Left ventricle myocardium superior (tissue), 1 donor: ENCODE measurements around the gene COG7. TPM values are rescaled to one million over a fixed set of nuclear protein-coding genes. Genes with fewer than 3 reads are reported as not detected.
"Not testable (repeated sequence)": the region's sequence is repeated elsewhere in the genome, so short reads cannot be mapped to it uniquely, and the experiment has no call there.

ENCODE experiments used
- ATAC-seq: fragments of 200-7000 bp; cut with Tn5 transposase; one replicate; pipeline ENCODE4 v1.9.1; 2020; ENCODE audit warnings: mild to moderate bottlenecking, moderate library complexity
- DNase-seq: peaks from one replicate; pipeline ENCODE4 v3.0.0-alpha.2; 2020
- intact Hi-C: fragments of 100-400 bp; cut with micrococcal nuclease; formaldehyde crosslinking; loops from one replicate; pipeline ENCODE4 v1.11.0; 2022
- total RNA-seq: library from RNA; stranded (reverse); fragmentation: NEBNext Ultra II Directional; extraction: Animal tissue kit (Norgen Biotek cat#: 25700); gene quantifications from one replicate; pipeline ENCODE4 v1.2.1, GENCODE V29; 2021
- donor health status: DM: no; HTN: yes; CAD: no; lungs with severe emphysema.

COG7 gene
- total RNA-seq, 1 donor from 2014 or later = 11.3 TPM

DNA sequence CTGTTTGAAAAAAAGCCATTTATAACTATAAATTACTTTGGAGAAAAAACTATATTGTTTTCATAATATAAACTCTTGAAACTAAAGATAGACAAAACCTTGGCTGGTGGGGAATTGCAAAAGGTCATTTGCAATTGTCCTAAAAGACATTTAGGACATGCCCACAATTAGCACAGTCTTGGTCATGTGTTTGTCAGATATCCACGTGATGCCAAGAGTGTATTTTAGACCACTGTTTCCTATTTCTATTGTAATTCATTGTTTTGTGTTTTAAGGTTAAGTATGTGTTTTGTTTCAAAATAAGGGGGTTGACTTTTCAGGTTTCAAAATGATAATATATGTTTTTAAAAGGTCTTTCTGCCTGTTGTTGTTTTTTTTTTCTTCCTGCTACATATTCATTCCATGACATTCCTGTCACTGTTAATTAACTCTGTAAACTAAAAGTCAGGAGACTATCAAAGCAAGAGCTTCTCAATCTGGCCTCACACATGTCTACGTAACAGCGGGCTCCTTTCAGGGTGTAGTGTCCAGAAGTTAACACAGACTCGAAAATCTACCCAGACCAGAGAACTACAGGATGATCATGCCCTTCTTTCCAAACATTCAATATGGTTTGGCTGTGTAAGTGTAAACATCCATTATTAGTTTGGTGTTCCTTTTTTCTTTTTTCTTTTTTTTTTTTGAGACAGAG, 58.7 kb downstream of the COG7 start:
- intact Hi-C loops = no loop called here

DNA sequence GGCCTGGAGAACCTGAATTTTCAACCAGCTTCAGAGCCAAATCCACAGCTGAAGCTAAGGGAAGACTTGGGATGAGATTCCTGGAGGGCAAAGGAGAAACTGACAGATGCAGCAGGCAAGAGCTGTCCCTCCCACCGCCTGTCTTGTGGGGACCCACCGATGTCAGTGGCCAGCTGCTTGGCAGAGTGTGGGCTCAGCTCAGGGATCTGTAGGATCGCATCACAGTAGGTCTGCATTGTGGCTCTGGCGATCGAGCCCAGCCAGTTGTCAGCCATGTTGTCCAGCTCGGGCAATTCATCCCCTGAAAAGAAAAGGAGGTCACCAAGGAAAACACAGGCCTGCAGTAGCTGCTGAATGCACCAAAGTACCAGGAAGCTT, 60.8 kb downstream of the COG7 start:
- ATAC-seq (no peak), DNase-seq (no peak)
- intact Hi-C loops = no loop called here

More for the DNA sequence above, 58.7 kb downstream of the COG7 start:
- no peak for DNase-seq
- ATAC-seq = peak; percentile 24

DNA sequence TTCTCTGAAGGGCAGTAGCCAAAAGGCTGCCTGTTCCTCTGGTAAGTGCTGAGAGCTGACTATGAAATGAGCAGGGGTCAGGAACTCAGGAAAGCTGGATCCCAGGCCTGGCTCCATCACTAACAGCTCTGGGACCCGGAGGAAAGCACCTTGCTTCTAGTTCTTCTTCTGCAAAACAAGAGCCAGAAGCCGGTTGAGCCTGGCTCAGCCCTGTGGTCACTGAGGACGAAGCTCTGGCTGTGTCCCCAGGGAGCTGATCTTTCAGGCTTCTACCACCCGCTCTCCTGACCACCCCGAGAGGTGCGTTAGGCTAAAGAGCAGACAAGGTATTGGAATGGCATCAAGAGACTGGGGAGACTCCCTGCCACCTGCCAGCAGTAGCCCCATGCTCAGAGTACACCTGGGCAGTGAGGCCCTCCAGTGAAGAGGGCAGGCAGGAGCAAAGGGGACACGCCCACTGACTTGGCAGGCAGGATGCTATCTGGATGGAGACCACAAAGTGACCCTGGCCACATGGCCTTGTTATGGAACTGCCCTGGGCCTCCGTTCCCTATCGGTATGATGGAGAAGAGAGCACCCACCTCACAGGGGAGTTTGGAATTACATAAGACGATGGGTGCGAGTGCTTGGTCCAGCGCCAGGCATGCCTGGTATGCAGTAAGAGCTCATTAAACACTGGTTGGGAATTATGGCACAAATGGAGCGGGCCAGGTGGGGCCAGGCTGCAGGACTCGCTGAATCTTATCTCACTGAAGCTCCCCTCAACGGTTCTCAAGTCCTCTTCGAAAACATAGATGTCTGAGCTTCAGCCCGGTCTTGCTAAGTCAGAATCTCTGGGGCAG, 61.4 kb downstream of the COG7 start:
- intact Hi-C loops = no loop called here
- DNase-seq (no peak), ATAC-seq (no peak)

DNA sequence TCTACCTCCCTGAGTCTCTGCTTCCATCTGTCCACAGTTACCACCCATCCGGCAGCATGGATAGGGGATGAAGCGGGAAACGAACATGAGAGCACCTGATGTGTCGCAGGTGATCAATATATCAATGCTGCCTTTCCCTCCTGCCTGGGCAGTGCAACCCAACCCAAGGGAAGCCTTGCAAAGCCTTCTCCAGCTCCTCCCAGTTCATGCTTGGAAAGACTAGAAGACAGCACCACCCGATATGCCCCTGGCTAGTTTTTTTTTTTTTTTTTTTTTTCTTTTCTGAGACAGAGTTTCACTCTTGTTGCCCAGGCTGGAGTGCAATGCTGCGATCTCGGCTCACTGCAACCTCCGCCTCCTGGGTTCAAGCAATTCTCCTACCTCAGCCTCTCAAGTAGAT, 63.1 kb downstream of the COG7 start:
- ATAC-seq, intact Hi-C loops, DNase-seq: not testable (repeated sequence)

DNA sequence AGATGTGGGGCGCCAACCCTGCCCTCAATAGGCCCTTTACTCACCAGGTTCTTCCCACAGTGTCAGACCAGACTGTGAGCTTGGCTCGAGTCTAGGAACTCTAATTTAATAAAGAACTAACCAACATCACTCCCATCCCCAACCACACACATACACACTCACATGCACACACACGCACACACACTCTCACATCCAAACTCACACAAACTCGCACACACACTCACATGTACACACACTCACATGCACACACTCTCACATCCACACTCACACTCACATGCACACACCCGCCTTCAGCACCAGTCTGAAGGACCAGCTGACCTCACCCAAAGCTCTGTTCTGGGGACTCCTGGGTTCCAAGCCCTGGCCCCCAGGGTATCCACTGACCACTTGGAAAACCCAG, 63.8 kb downstream of the COG7 start:
- DNase-seq (no peak), ATAC-seq (no peak)
- intact Hi-C loops = no loop called here

DNA sequence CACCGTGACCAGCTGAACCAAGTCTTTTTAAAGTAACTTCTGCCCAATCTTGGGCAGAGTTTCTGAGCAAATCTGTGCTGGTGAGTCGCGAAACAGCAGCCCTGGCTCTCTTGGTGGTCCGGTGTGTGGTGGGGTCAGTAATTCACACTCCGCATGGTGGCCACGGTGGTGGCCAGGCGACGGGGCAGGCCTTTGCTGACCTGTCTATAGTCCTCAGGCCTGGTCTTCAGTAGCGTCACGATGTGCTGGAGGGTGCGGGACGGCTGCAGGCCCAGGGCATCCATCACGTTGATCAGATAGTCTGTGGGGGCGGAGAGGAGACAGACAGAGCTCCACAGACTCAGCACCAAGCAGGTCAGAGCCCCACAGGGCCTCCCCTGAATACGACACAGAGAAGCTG, 64.2 kb downstream of the COG7 start:
- intact Hi-C loops = no loop called here
- ATAC-seq (no peak), DNase-seq (no peak)

DNA sequence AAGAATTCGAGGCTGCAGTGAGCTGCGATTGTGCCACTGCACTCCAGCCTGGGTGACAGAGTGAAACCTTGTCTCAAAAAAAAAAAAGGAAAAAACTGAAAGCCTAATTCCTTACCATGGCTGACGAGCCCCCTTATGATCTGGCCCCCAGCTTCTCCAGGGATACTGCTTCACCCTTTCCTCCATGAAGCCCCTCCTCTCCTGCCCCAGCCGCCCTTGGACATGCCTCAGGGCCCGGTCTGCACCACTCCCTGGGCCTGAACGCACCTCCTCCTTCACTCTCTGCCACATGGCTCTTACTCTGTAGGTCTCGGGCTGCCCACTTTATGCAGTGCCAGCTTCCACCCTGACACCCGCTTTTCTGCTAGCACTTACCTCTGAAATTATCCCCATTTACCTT, 65.3 kb downstream of the COG7 start:
- DNase-seq (no peak), ATAC-seq (no peak)
- intact Hi-C loops = no loop called here

DNA sequence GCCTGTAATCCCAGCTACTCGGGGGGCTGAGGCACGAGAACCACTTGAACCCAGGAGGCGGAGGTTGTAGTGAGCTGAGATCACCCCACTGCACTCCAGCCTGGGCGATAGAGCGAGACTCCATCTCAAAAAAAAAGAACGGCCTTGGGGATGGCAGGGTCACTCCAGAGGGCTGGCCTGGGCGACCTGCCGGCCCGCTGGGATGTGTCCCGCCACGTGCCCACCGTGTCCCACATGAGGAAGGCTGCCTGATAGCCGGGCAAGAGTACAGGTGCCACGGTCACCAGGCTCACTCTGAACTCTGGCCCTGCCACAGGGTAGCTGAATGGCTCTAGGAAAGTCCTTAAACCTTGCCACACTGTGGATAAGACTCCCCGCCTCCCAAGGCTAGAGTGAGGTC, 67.5 kb downstream of the COG7 start:
- no peak for DNase-seq
- no peak for ATAC-seq
- intact Hi-C loops = no loop called here

DNA sequence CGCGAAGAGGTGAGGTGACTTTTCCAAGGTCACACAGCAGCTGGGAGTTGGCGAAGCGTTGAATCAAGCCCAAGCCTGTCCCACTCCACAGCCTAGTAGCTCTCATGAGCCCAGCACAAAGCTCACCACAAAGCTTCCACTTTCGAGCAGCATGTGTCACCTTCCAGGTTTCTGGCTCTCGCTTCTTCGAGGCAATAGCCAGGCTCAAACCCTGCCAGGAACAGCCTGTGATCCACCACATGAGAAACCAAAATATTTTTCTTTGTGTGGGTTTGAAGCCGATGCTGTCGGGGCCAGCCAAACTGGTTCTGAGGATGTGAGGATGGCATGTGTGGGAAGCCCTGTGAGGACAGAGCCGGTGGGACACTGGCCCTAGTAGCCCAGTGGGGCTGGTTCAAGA, 68.1 kb downstream of the COG7 start:
- no peak for ATAC-seq
- no peak for DNase-seq
- intact Hi-C loops = no loop called here

DNA sequence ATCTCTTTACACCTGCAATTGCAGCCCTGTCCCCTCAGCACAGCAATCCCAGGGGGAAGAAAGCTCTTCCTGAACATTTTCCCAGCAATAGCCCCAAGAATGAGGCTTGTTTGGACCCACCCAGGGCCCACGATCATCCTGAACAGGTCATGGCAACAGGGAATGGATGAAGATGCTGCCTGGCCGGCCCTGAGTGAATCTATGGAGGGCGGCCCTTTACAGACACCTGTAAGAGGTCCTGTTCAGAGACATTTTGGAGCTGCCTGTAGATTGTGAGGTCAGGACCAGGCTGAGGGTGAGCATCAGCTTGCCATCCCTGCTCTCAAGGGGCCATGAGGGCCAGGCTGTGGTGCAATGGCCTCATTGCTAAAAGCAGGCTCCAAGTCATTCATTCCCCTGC, 69.1 kb downstream of the COG7 start:
- intact Hi-C loops = no loop called here
- no peak for ATAC-seq
- no peak for DNase-seq

DNA sequence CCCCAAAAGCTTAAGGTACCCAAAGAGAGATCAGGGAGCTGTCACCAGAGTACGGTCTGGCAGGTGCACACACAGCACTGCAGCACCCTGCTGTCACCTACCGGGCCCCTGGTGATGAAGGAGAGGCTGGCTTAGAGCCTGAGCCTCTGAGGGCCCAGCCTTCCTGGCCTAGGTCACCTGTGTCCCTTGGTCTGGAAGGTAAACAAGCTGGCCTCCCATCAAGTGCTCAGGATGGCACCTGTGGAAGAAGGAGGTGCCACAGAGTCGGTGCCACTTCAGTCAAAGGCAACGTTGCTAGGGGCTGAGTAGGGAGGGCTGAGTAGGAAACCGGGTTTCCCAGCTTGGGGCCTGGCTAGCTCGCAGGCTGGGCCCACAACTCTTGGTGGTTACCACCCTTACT, 70.7 kb downstream of the COG7 start:
- ATAC-seq = no peak
- intact Hi-C loops = no loop called here
- no peak for DNase-seq

DNA sequence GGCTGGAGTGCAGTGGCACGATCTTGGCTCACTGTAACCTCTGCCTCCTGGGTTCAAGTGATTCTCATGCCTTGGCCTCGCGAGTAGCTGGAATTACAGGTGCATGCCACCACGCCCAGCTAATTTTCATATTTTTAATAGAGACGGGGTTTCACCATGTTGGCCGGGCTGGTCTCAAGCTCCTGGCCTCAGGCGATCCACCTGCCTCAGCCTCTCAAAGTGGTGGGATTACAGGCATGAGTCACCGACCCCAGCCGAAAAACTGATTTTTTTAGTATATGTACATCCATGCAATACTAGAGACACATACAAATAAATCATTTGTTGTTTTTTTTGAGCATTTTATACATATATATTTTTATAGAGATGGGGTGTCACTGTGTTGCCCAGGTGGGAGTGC, 71.3 kb downstream of the COG7 start:
- intact Hi-C loops, DNase-seq, ATAC-seq: not testable (repeated sequence)

DNA sequence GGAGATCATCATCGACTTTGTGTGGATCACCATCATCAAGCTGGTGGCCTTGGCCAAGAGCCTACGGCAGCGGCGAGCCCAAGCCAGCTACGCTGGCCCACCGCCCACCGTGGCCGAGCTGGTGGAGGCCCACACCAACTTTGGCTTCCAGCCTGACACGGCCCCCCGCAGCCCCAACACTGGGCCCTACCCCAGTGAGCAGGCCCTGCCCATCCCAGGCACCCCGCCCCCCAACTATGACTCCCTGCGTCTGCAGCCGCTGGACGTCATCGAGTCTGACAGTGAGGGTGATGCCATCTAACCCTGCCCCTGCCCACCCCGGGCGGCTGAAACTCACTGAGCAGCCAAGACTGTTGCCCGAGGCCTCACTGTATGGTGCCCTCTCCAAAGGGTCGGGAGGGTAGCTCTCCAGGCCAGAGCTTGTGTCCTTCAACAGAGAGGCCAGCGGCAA, 72.5 kb downstream of the COG7 start:
- DNase-seq (no peak), ATAC-seq (no peak)
- intact Hi-C loops = no loop called here

DNA sequence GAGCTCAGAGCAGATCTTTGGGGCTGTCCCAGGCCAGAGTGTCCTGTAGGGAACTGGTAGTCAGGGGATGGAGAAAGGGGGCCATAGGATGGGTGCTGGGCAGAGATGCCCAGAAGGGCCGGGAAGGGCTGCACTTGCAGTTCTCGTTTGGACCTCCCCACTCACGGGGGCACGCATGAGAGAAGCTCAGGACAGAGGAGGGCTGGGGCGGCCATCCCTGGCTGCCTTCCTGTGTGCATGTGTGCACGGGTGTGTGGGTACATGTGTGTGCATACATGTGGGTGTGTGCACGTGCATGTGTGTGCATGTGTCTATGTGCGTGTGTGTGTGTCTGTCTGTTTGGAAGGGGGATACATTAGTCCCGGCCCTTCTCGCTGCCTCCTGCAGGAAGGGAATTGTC, 73.3 kb downstream of the COG7 start:
- DNase-seq (no peak), ATAC-seq (no peak)
- intact Hi-C loops = no loop called here

DNA sequence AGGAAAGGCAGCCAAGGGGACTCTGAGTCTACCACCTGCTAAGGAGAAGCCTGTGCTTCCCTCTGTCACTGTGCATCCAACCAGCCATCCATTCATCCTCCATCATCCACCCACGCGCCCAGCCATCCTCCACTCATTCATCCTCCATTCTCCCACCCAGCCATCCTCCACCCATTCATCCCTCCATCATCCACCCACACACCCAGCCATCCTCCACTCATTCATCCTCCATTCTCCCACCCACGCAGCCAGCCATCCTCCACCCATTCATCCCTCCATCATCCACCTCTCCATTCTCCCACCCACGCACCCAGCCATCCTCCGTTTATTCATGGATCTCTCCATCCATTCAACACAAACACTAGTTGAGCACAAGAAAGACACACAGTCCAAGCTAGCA, 74.1 kb downstream of the COG7 start:
- DNase-seq (no peak), ATAC-seq (no peak)
- intact Hi-C loops = no loop called here

DNA sequence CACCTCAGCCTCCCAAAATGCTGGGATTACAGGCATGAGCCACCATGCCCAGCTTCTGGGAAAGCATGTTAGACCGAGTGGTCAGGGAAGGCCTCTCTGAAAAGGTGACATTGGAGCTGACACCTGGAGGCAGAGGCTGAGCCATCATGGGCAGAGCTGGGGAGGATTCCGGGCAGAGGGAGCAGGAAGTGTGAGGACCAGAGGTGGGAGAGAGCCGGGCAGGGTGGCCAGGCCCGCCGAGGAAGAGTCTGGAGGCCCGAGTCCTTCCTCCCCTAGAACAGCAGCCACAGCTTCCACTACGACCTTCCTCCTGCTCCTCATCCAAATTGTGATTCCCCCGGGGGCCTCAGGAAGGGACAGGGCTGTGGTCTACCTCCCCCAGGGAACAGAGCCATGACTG, 74.7 kb downstream of the COG7 start:
- ATAC-seq (no peak), DNase-seq (no peak)
- intact Hi-C loops = no loop called here

DNA sequence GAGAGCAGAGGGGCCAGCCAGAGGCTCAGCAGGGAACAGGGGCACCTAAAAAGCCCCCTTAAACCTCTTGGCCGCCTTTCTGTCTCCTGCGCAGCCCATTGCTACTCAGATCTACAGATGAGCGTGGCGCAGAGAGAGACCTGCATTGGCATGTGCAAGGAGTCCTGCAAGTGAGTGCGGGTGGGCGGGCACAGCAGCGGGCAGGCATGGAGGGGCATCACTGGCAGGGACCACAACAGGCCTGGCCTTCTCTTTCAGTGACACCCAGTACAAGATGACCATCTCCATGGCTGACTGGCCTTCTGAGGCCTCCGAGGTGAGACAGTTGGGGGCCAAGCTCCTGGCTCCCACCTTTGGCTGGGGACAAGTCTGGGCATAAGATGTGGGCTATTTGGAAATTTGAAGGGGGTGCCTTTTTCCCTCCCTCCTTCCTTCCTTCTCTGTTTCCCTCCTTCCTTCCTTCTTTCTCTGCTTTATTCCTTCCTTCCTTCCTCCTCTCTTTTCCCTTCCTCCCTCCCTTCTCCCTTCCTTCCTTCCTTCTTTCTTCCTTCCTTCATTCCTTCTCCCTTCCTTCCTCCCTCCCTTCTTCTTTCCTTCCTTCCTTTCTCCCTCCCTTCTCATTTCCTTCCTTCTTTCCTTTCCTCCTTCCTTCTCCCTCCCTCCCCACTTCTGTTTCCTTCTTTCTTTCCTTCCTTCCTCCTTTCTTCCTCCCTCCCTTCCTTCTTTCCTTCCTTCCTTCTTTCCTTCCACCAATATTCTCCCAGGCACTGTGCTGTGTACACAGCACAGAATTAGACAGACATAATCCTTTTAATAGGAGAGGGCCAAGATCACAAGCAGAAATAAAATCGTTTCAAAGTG, 75.7 kb downstream of the COG7 start:
- DNase-seq (no peak), ATAC-seq (no peak)
- intact Hi-C loops = no loop called here

DNA sequence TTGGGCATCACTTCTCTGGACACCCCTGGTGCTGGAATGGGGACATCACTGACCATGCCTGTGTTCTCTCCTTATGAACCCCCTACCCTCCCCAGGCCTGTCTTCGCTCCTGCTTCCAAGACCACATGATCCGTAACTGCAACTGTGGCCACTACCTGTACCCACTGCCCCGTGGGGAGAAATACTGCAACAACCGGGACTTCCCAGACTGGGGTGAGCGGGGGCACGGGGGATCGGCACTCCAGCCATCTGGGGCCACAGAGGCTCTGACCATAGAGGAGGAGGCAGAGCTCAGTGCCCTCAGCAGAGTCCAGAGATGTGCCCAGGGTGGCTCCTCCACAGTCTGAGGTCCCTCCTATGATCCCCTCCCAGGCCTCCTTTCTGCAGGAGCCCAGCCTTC, 77.3 kb downstream of the COG7 start:
- DNase-seq (no peak), ATAC-seq (no peak)
- intact Hi-C loops = no loop called here

DNA sequence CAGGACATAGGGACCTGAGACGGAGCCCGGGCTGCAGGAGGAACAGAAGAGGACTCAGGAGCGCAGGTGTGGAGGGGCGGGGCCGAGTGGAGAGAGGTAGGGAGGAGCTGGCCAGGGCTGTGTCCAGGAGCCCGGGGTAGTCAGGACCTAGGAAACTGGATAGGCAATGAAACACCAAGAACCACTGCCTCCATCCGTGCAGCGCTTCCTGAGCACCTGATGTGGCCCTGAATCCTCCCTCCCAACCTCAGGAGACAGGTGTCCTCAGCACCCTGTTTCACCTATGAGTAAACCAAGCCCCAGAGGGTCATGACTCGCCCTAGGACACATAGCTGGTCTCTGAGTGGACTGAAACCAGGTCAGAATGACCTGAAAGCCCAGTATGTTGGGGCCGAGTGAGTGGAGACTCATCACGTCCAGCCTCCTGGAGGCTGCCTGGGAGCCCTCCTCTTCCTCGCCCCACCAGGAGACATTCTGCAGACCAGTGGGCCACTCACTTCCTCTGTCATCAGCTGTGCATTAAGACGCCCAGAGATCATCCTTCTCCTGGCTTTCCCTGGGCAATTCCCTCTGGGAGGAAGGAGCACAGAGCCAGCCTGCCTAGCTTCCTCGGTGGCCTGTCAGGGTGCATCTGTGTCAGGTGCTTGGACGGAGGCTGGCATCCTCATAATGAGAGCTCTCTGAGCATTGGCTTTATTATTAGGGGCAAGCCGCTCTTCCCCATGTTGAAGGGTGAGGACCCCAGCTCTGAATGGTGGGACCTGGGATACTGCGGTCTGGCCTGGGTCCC, 78.1 kb downstream of the COG7 start:
- no peak for DNase-seq
- ATAC-seq = no peak
- intact Hi-C loops = no loop called here
